GM19023 (cell line): ENCODE measurements around the gene TEC.
A peak's percentile ranks its signal among the peaks of the same experiment; 100 is the strongest.
"Not testable (repeated sequence)": the region's sequence is repeated elsewhere in the genome, so short reads cannot be mapped to it uniquely, and the experiment has no call there.

Experiments
- ATAC-seq: cut with Tn5 transposase; IDR thresholded peaks from one replicate; pipeline ENCODE4 v1.9.1; 2021; ENCODE audit warnings: mild to moderate bottlenecking, moderate library complexity; ENCODE audit not compliant: unreplicated experiment

The TEC gene

DNA sequence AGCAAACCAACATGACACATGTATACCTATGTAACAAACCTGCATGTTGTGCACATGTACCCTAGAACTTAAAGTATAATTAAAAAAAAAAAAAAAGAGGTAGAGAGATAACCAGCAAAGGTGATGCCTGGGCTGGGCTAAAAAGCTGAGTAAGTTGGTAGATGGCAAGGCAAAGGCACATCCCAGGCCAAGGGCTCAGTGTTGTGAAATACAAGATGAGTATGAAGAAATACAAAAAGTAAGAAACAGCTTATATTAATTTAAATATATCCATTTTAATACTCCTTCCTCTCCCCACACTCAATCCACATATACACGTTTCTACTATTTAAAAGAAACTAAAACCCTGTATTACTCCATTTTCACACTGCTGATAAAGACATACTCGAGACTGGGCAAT lies 25.8 kb downstream of the TEC start:
- ATAC-seq, result no peak

DNA sequence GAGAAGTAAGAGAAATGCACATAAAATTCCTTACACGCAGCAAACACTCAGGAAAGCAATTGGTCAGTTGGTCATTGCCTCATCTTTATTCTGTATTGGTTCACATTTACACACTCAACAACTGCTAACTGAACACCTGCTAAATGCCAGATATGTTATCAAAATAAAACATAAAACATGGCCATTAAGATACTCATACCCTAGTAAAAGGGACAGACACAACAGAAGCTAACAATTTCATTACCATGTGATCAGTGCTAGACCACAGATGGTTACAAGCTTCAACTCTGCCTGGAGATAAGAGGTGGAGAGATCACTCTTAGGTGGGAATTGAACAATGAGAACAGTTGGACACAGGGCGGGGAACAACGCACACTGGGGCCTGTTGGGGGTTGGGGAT lies 26.2 kb downstream of the TEC start:
- ATAC-seq, result no peak

DNA sequence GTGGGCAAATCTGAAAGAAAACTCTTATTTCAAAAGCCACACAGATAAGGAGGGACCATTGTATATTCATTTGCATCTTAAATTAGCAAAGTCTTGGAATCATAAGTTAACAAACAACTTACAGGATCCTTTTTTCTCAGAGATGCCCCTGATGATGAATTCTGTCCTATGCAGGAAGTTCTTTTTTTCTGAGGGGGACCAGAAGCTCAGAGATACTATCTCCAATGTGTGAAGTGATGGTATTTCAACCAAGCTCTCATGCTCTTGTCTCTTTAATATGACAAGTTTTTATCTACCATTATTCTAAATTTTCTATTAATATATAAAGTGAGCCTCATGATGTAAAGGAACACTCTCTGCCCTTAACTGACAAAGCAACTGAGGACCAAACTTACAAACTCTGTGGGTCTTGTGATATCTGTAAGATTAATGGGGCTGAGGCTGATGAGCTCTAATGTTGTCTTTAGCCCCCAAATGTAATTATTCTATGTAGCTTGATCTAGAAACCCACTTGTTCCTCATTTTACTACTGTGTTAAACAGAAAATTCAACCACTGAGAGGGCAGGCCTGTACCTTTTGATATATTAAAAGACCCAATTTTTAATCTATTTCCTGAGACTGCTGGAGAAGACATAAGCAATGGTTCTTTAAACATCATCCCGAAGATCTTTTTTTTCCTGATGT lies 27.0 kb downstream of the TEC start:
- no peak for ATAC-seq

DNA sequence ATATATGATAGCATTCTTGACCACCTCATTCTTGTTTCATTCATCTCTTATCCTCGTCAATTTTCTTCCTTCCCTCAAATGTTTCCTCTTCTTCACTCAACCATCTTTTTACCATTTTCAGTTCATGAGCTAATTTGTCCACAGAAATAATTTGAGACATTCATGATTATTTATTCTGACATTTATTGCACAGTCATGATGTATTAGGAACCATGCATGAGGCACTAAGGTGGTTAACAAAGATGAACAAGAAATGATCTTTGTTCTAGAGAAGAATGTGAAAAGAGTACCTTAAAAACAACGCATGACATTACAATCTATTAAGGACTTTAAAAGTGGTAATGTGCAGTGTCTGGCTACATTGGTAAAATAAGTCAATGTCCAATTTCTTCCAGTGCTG lies 27.9 kb downstream of the TEC start:
- no peak for ATAC-seq

DNA sequence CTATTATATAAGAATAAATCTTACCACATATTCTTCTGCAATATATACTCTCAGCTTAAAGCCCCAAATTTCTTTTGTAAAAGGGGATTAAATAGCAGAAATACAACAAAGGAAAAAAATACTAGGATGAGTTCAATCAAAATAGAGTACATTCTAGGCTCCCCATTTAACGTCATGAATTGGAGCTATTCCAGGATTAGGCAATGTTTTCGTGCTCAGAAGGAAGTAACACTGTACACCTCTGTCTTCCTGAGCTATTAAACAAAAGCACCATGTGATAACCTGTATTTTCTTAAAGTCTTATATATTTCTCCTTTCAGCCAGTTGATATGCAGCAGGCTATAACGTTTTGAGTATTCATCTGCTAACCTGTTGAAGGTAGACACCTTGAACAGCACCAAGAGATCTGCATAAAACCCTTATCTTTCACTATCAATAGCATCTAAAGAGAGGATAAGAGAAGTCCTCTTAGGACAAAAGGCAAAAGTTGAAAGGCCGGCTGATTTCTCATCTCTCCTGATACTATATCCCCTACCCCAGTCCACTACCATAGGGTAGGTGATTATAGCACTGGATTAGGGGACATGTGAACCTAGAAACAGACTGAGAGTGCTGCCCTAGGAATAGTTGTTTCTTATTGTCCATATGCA lies 31.5 kb downstream of the TEC start:
- ATAC-seq, result no peak

DNA sequence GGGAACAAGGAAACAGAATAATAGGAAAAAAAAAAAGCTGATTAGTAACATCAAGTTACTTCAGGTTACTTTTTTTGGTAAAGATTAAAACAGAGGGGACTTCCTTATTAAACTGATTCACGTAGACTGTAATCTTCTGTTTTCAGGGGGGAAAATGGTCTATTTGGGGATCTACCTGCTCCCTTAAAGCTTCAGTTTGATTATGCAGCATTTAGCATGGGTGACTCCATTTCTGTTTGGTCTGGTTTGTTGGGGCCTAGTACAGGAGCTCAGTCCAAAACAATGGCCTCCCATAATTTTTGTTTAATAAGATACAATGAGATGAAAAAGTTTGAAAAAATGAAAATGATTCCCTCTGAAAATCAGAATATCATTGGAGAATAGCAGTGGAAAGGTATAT lies 34.6 kb downstream of the TEC start:
- ATAC-seq, result no peak

DNA sequence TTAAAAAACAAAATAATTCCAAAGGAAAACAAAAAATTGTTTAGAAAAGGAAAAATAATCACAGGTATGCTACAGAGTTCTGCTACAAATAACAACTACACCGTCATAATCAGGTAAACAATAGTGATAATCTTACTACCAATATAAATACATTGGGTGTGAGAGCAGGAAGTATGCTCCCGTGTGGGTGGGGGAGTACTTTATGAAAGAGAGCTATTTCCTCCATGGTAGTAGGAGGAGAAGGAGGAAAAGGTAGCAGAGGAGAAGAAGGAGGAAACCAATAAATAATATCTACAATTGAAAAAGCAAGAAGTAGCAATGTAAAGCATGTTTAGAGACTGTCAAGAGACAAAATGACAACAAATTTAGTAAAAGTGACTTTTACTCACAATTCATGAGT lies 35.1 kb downstream of the TEC start:
- no peak for ATAC-seq

DNA sequence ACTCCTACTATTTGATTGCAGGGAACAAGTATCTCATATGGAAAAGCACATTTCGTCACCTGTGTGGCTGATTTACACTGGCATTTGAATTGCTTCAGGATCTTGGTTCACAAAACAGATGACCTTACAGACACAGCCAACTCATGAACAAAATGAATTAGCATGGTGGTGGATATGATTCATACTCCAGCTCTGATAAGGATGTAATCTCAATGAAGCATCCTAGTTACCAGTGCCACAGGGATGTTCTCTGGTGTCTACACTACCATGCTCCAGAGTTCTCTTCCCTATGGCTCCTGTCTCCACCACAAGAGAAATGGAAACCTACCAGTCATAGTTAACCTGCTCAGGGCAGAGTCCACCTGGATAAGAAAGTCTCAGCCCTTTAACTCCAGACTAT lies 40.7 kb downstream of the TEC start:
- ATAC-seq, result no peak

DNA sequence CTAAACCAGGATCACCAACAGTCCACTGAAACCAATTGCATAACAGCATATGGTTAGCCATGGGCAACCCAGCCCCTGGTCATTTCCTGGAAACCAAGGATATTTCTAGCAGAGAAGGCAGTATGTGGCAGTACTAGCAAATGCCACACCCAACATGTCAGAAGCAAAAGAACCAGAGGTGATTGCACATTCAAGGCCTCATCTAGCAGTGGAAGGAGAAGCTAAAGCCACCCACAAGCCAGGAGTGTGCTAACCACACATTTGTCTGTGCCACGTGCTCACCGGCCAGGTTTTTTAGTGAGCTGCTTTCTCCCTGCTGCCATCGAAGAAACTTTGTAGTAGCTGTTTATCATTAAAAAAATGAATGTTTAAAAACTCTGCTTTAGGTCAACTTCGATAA lies 42.0 kb downstream of the TEC start:
- no peak for ATAC-seq

DNA sequence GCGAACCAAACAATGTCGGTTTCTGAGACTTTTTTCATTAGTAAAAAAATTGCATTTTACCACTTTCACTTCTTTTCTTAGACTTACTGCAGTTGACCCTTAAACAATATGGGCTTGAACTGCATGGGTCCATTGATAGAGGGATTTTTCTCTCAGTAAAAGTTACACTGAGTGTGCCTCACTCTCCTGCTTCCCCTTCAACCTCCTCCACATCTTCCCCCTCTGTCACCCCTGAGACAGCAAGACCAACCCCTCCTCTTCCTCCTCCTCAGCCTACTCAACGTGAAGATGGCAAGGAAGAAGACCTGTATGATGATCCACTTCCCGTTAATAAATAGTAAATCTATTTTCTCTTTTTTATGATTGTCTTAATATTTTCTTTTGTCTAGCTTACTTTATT lies 43.4 kb downstream of the TEC start:
- ATAC-seq, result no peak

DNA sequence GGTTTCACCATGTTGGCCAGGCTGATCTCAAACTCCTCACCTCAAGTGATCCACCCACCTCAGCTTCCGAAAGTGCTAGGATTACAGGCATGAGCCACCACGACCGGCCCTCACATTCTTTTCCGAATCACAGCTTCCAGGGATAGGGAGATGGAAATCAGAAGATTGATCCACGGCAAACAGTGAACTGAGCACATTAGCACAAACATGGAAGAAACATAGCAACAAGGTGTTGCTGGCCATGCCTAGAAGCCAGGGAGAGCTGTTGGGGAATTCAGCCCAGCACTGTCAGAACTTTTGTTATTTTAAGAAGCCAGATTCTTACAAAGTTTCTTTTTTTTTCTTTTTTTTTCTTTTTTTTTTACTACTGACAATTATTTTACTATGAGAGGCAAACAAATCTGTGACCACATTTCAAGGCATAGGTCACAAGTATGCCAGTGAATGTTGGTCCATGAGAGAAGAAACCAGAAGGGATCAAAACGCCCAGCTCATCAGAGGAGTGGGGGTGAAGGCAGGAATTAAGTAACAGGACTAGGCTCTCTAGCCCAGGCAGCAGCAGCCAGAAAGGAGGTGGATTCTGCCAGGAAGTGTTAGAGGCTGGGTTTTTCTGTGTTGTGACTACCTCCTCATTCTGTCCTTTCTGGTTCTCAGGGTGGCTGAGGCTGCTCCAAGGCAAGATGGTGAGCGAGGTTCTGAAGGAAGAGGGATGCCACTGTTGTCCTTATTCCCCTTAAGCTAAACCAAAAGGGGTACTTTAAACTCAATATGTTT lies 44.1 kb downstream of the TEC start:
- no peak for ATAC-seq

DNA sequence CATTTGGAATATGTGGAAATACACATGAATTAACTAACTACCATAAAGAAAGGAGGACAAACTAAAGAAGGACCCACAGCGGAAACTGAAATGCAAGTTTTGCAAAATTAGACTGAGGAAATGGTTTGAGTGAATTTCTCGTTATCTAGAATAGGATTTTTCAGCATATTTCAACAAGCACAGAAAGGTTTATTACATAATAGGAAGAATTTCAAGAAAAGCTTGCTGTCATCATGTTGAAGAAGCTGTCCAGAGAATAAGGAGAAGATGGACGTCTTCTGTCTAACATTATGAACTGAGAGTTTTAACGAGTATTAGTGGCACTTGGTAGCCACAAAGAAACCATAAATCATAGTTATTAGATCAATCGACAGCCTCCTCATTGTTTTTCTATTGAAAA lies 45.0 kb downstream of the TEC start:
- ATAC-seq, result no peak

DNA sequence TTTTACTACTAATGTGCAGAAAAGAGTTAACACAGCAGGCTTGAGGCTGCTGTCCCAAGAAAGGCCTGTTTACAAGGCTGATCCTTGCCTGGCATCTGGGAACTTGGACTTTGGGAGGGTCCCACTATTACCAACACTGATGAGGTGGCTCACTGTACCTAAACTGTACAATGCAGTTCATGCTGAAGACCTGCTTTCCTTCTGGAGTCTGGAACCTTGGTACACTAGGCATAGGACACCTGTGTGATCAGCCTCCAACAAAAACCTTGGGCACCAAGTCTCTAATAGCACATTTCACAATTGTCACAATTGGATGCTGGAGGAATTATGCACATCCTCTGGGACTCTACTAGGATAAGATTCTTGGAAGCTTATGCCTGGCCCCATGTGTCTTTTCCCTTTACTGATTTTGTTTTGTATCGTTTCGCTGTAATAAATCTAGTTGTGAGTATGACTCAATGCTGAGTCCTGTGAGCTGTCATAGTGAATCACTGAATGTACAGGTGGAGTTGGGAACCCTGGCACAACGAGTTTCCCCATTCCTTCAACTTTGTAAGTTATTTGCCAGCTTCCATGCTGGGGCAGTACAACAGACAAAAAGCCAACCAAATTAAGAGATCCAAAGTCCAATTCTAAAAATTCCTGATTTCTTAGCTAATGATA lies 45.9 kb downstream of the TEC start:
- ATAC-seq, result no peak

DNA sequence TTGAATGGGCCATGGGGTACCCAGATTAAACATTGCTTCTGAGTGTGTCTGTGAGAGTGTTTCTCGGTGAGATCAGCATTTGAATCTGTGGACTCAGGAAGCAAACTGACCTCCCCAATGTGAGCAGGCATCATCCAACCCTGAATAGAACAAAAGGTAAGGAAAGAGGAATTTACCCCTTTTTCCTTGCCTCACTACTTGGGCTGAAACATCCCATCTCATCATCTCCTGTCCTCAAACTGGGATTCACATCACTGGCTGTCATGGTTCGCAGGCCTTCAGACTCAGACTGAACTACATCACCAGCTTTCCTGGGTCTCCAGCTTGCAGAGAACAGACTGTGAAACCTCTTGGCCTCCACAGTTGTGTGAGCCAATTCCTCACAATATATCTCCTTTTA lies 47.1 kb downstream of the TEC start:
- no peak for ATAC-seq

DNA sequence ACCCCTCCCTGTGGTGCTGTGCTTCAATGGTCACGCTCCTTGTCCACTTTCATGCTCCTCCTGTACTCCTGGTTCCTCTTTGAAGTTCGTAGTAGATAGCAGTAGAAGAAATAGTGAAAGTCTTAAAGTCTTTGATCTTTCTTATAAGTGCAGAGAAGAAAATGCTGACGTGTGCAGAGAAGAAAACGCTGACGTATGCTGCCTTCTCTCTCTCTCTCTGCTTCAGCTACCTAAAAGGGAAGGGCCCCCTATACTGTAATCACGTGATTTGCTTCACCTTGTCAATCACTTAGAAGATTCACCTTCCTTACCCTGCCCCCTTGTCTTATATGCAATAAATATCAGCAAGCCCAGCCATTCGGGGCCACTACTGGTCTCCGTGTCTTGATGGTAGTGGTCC lies 50.2 kb downstream of the TEC start:
- ATAC-seq, result not testable (repeated sequence)

DNA sequence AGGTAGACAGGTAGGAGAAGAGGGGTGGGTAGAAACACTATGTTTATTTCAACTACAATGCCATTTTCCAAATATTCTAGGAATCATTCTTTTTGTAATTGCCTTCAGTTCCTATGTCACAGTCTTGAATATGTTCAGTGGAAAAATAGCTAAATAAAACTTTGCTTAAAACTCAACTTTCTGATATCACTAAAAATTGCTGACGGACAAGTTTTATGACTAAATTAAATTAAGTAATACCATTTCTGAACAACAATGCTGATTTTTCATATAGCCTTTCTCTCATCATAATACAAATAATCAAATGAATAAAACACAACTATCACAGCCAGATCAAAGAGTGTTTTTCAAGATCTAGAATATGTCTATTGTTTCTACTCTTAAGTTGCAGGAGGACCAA lies 53.1 kb downstream of the TEC start:
- ATAC-seq, result no peak

DNA sequence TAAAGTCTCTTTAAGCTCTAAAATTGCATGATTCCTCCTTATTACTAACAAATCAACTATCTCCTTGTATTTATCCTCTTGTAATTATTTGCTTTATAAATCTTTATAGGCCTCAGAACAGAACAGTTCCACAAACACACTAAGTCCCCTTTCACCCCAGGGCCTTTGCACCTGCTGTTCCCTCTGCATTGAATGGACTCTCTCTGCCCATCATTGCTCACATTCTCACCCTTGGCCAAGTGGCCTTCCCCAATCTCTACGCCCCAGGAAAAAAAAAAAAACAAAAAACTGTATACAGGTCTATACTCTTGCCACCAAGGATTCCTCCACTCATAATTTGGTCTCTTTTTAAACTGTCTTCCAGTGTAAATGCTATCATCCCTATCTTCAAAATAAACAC lies 53.7 kb downstream of the TEC start:
- ATAC-seq, result no peak

DNA sequence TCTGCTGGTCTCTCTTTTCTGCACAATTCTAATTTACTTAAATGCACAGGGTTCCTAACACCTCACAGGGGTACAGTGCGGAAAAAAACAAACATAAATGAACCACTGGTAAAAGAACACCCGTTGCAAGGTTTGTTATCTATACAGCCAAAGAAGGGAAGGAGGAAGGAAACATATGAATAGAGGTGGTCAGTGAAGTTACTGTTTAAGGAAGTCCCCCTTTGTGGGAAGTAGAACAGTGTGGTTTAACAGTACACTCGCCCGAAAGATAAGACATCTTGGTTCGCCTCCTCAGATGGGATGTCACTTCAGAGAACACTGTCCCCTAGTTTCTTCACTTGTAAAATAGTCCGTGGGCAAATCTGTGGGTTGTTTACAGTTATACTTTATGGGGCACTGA lies 57.5 kb downstream of the TEC start:
- ATAC-seq, result peak; percentile 77

DNA sequence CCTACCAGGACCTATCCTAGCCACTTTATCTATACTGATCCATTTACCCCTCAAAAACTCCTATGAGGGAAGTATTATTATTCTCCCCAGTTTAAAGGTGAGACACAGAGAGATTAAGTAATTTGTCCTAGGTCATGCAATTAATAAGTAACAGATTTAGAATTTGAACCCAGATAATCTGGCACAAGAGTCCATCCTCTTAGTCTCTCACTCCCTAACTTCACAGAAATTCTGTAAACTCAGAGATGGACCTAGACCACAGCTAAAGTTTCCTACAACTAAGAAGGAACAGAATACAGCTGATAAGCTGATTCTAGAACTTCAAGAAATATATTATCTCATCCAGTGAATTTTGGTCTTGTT lies 58.7 kb downstream of the TEC start:
- no peak for ATAC-seq

DNA sequence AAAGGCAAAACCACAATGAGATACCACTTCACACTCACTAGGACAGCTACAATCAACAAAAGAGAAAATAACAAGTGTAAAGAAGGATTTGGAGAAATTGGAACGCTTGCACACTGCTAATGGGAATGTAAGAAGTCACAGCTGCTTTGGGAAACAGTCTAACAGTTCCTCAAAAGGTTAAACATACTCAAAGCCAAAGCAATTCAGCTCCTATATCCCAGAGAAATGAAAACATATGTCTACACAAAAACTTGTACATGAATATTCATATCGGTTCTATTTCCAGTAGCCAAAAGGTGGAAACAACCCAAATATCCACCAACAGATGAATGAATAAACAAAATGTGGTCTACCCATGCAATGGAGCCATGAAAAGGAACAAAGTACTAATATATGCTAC lies 64.0 kb downstream of the TEC start:
- no peak for ATAC-seq

DNA sequence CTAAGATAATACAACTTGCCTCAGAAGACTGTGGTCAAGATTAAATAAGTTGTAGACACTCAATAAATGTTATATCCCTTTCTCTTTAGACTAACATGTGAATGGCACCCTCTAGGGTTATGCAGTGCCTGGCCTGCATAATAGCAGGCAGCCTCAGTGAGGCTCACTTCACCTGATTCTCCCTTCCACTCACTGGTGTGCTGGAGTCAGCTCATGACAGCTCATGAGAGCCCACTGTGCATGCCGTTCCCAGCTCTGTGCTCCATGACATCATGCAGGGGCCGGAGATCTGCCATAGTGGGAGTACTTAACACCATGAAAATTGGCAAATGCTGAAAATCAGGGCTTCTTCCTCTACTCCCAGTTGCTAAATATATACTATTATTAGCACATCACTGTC lies 64.5 kb downstream of the TEC start:
- no peak for ATAC-seq

DNA sequence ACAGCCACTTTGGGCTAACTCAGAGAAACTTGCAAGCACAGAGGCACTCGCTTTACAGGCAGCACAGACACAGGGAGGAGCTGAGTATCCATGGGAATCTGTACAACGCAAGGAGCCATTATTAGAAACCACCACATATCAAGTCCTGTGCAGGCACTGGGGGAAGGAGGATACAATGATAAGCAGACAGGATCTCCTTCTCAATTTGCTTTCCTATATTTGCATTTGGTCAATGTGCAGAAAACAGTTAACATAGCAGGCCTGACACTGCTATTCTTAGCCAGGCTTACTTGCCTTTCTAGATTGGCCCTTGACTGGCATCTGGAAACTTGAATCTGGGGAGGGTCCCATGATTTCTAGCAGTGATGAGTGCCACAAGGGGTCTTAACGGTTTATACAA lies 65.8 kb downstream of the TEC start:
- ATAC-seq, result peak; percentile 41
